Lung (tissue), 12 donors: ENCODE measurements around the gene SLC43A3. TPM values are rescaled to one million over a fixed set of nuclear protein-coding genes. Genes with fewer than 3 reads are reported as not detected.

ENCODE experiments used
- ATAC-seq: fragments of 200-7000 bp; cut with Tn5 transposase; one replicate; pipeline ENCODE4 v1.9.1; 2020; ENCODE audit warnings: moderate number of reproducible peaks; ENCODE audit not compliant: insufficient read depth, low FRiP score
- DNase-seq, 3 donors: peaks; one replicate each; pipeline ENCODE4 v3.0.0-alpha.2; 2013 to 2017
- H3K27ac ChIP-seq, 2 donors: one replicate each; pipeline ENCODE4 v1.5.1; 2013; ENCODE audit warnings: mild to moderate bottlenecking in 2 of 2, moderate library complexity in 2 of 2, control low read depth in 1 of 2, inconsistent platforms in 1 of 2, low read depth in 1 of 2, low read length in 1 of 2
- H3K27me3 ChIP-seq, 3 donors: one replicate each; pipeline ENCODE4 v1.5.1; 2013; ENCODE audit warnings: low read length in 2 of 3; ENCODE audit not compliant: control insufficient read depth in 3 of 3, insufficient read depth in 3 of 3
- H3K36me3 ChIP-seq, 4 donors: one replicate each; pipeline ENCODE4 v1.5.1; 2013; ENCODE audit warnings: low read length in 4 of 4, mild to moderate bottlenecking in 1 of 4, moderate library complexity in 1 of 4; ENCODE audit not compliant: control insufficient read depth in 4 of 4, insufficient read depth in 4 of 4
- H3K4me1 ChIP-seq, 5 donors: one replicate each; pipeline ENCODE4 v1.5.1; 2013; ENCODE audit warnings: low read length in 5 of 5, mild to moderate bottlenecking in 2 of 5, moderate library complexity in 1 of 5; ENCODE audit not compliant: control insufficient read depth in 5 of 5, insufficient read depth in 5 of 5
- H3K4me3 ChIP-seq: one replicate; pipeline ENCODE4 v1.5.1; 2013; ENCODE audit warnings: mild to moderate bottlenecking, control low read depth, moderate library complexity
- H3K9ac ChIP-seq, 2 donors: one replicate each; pipeline ENCODE4 v1.5.1; 2013; ENCODE audit warnings: low read length in 2 of 2, control low read depth in 1 of 2; ENCODE audit not compliant: insufficient read depth in 1 of 2
- H3K9me3 ChIP-seq, 4 donors: one replicate each; pipeline ENCODE4 v1.5.1; 2013; ENCODE audit warnings: low read length in 3 of 4, mild to moderate bottlenecking in 1 of 4, moderate library complexity in 1 of 4; ENCODE audit not compliant: control insufficient read depth in 4 of 4, insufficient read depth in 3 of 4
- WGBS, 2 donors: extraction: QIAGEN DNeasy Blood & Tissue Kit; methylation state at CpG; one replicate each; pipeline ENCODE4 v1.1.7; 2013; 5-methylcytosine and 5-hydroxymethylcytosine counted together
- polyA plus RNA-seq, 2 donors: library from polyadenylated mRNA; stranded (reverse); fragments of 200-250 nt; gene quantifications; one replicate each; pipeline ENCODE4 v1.2.1, GENCODE V29; 2013
- total RNA-seq, 2 donors: library from RNA; depleted of rRNA in 1 of 2; stranded (reverse); fragments of >200 nt in 1 of 2; gene quantifications; one replicate each; pipeline ENCODE4 v1.2.1, GENCODE V29; 2014 to 2021
- TF ChIP-seq, protein P1 (sequence below): IDR thresholded peaks from 2 replicates; pipeline ENCODE4 v1.5.1; 2012; ENCODE audit warnings: mild to moderate bottlenecking; ENCODE audit errors: control extremely low read depth, extremely low read depth
- donor health status: control.
- donor health status: control.
- donor health status: Bipolar disorder and iron deficiency.
- donor health status: healthy.
- donor health status: DM: yes; HTN: yes; CAD: no.

Gene SLC43A3
- total and polyA plus RNA-seq, 4 donors: 23.3 to 155 (median 105) TPM

DNA sequence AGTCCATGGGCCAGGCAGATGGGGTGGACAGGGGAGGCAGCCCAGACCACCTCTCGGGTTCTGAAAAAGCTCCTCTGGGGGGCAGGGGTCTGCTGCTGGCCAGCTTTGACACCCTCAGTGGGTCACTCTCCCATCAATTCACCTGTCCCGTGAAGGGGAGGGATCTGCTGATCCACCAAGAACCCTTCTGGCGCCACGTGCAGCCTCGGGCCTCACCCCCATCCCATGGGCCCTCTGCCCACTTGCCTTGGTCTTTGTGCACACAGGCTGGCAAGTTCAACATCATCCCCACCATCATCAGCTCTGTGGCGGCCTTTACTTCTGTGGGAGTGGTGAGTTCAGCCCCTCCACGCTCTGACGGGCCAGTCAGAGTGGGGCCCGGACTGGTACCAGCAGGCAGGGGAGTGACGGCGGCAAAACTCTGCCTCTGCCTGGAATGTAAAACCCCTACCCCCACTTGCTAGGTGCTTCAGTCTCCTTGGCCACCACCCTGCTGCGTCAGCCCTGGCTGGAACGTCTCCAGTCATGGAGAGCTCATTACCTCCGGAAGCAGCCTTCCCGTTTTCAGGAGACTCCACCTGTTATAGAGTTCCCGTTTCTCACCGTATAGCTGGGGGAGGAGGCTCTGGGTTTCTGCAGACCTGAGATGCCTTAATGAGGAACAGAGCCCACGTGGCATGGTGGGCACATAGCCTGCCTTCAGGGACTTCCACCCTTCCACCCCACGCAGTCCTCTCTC is 58.6 kb downstream of the SLC43A3 start:
- H3K27me3 ChIP-seq: peaks cover 0 to 2% (median 0%) of the 10 kb centered on the region in 3 donors
- 39 to 58% methylated on average over 19 of the region's 19 CpGs for WGBS, 2 donors
- peaks cover 0 to 1% (median 0%) of the 10 kb centered on the region in 4 donors for H3K9me3 ChIP-seq
- ATAC-seq (peak; percentile 67), DNase-seq (peak in 1 of 3 donors; percentile 44)
- TF ChIP-seq, protein P1, sequence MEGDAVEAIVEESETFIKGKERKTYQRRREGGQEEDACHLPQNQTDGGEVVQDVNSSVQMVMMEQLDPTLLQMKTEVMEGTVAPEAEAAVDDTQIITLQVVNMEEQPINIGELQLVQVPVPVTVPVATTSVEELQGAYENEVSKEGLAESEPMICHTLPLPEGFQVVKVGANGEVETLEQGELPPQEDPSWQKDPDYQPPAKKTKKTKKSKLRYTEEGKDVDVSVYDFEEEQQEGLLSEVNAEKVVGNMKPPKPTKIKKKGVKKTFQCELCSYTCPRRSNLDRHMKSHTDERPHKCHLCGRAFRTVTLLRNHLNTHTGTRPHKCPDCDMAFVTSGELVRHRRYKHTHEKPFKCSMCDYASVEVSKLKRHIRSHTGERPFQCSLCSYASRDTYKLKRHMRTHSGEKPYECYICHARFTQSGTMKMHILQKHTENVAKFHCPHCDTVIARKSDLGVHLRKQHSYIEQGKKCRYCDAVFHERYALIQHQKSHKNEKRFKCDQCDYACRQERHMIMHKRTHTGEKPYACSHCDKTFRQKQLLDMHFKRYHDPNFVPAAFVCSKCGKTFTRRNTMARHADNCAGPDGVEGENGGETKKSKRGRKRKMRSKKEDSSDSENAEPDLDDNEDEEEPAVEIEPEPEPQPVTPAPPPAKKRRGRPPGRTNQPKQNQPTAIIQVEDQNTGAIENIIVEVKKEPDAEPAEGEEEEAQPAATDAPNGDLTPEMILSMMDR: no peak
- H3K4me3 ChIP-seq: no peak overlapping the region
- no peak overlapping the region for H3K9ac ChIP-seq
- H3K27ac ChIP-seq: no peak overlapping the region
- no peaks in the 10 kb centered on the region for H3K36me3 ChIP-seq
- H3K4me1 ChIP-seq: peaks cover 0 to 6% (median 0%) of the 10 kb centered on the region in 5 donors

DNA sequence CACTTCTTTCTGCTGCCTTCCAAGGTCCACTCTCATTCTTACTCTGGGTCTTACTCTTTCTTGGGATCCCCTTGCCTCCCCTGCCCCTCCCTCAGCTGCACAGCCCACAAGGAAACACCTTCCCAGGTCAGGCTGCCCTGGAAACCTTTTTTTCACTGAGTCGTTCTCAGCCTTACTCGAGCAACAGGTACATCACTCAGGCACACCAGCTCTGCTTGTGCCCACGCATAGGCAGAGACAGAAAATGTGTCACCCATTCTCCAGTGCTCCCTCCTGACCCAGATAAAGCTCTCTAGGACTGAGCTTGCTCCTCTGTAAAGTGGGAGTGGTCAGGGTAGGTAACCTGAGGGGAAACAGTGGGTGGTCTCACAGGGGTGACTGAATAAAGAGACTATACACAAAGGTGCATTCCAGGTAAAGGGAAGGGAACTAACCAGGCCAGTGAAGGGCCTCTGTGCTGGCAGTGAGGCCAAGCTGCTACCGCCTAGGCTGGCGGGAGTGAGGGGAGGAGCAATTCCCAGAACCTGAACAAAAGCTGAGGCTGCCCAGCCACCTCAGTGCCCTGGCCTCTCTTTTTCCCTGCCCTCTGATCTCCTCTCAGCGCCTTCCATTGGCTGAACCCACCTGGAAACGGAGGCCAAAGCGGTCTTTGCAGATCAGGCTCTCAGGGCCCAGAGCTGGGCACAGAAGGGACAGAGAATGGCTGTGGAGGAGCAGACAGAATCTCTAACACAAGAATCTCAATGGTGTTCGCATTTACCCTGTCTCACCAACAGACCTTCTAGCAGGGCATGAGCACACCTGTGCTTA is 61.9 kb downstream of the SLC43A3 start:
- WGBS, 2 donors: 79 to 83% methylated on average over 9 of the region's 9 CpGs
- Histone ChIP-seq H3K9me3 (peaks cover 0 to 5% (median 0%) of the 10 kb centered on the region in 4 donors), H3K27ac (no peak overlapping the region), H3K36me3 (no peaks in the 10 kb centered on the region), H3K4me1 (peaks cover 0 to 6% (median 0%) of the 10 kb centered on the region in 5 donors), H3K4me3 (no peak overlapping the region), H3K27me3 (no peaks in the 10 kb centered on the region), H3K9ac (no peak overlapping the region)
- ATAC-seq: no peak
- TF ChIP-seq, protein P1: no peak
- DNase-seq: no peak

DNA sequence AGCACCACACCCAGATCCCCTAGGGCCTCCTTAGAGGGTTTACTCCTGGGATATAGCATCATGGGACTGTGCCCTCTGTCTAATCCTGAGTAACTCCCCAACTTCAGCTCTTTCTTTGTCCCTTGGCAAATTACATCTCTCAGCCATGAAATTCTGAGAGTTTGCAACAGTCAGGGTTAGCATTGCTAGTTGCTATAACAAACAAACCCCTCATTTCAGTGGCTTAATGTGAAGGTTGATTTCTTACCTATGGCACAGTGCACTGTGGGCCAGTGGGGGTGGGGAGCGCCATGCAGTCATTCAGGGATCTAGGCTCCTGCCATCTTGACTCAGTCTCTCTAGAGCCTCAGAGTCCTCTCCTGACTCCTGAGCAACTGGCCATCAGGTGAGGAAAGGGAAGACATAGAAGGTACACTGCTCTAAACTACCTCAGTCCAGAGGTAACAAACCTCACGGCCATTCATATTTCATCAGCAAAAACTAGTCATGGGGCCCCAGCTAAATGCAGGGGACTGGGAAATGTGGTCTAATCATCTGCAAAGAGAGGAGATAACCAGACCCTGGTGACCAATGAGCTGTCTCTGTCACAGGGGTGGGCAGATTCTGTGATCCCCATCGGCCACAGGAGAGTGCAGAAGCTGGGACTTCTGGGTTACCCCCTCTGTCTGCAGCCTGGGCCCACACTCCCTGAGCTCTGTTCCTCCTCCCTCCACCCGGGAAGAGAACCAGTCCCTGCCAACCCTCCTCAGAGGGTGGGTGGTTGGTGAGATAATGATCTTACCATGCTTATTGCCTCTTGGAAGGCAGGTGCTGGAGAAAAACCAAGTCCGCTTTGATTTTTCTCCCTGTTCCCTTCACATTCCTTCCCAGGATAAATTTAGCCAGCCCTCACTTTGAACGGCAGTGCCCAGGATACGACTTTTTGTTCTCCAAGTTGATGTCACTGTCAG is 63.5 kb downstream of the SLC43A3 start:
- Histone ChIP-seq H3K4me3 (no peak overlapping the region), H3K27me3 (no peaks in the 10 kb centered on the region), H3K36me3 (no peaks in the 10 kb centered on the region), H3K4me1 (peaks cover 0 to 3% (median 0%) of the 10 kb centered on the region in 5 donors), H3K9ac (no peak overlapping the region), H3K9me3 (peaks cover 0 to 5% (median 0%) of the 10 kb centered on the region in 4 donors), H3K27ac (no peak overlapping the region)
- no peak for DNase-seq
- ATAC-seq: no peak
- TF ChIP-seq, protein P1: no peak
- WGBS, 2 donors: 71 to 83% methylated on average over 7 of the region's 7 CpGs
